EL (cell line): ENCODE measurements around the gene DIP2C.

Experiments used
- DNase-seq: peaks from one replicate; pipeline ENCODE4 v3.0.0-alpha.2; 2016

The DIP2C gene

GRCh38 chr10:677038-677437 lies 12.4 kb downstream of the DIP2C start:
- no peak for DNase-seq

- DNase-seq = no peak
Measured at GRCh38 chr10:676178-676577, 13.3 kb downstream of the DIP2C start.

- peak; percentile 13 for DNase-seq
Measured at GRCh38 chr10:675532-675931, 13.9 kb downstream of the DIP2C start.

- DNase-seq = no peak
Measured at GRCh38 chr10:673492-673891, 16.0 kb downstream of the DIP2C start.

- DNase-seq = no peak
Measured at GRCh38 chr10:672992-673391, 16.5 kb downstream of the DIP2C start.

DNA sequence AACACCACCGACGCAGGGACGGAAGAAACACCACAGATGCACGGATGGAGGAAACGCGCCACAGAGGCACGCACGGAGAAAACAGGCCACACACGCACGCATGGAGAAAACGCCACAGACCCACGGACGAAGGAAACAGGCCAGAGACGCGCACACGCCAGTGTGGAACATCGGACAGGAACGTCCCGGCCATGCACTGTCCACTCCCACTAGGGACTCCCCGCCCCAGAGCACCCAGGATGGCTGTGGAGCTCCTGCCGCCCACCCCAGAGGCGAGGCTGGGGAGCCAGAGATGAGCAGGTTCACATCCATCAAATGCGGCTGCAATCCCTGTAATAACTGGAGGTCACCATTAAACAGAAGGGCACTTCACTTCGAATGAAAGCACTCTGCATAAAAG lies 17.3 kb downstream of the DIP2C start:
- DNase-seq = no peak

DNA sequence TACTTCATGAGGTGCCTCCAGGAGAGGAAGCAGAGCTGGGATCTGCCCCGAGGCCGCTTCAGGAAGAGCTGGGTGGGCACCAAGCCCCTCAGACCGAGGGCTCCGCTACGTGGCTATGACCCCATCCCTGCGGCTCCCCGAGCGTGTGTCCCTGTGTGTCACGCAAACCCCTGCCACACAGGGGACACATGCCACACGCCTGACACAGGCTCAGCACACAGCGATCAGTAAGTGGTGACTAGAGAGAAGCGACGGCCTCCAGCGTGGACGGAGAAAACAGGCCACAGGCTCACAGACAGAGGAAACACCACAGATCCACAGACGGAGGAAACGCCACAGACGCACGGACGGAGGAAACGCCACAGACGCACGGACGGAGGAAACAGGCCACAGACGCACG lies 18.5 kb downstream of the DIP2C start:
- no peak for DNase-seq

DNA sequence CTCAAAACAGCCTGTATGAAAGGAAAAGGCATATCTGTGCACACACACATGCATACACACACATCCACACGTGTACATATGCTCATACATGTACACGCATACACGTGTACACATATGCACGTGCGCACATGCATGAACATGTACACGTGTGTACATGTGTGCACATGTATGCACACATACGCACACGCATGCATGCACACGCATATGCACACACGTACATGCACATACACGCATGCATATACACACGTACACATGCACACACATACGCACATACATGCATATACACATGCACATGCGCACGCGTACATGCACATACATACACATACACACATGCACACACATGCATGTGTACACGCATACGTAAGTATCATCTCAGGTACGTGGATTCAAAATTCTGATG lies 19.4 kb downstream of the DIP2C start:
- no peak for DNase-seq

DNA sequence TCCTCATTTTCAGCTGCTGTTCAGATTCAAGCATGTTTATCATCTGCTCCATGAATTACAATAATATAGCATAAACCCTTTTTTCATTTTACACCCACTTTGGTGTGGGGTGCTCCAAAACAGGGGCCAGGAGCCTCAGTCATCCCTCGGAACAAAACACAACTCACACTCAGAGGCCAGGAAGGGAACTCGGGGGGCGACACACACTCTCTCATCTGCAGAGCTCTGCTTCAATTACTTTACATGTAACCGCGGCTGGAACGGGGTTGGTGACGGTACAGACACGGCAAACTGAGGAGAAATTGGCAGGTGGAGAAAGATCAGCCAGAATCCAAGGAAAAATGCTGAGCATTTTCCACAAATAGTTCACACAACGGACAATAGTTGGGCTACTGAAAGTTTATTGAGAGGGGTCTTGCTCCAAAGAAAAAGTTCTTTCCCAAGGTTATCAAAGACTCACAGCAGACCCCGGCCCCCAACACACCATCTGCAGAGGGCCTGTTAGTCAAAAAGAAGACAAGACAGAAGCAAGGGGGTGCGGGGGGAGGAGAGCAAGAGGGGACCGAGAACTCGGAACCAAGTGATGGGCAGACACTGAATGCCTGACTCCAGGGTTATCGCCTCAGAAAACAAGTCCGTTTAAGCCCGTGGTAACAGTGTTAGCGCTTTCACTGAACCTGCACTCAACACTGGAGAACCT lies 20.5 kb downstream of the DIP2C start:
- no peak for DNase-seq

- no peak for DNase-seq
Measured at GRCh38 chr10:667602-668143, 21.8 kb downstream of the DIP2C start.

GRCh38 chr10:667096-667495 lies 22.4 kb downstream of the DIP2C start:
- no peak for DNase-seq

DNA sequence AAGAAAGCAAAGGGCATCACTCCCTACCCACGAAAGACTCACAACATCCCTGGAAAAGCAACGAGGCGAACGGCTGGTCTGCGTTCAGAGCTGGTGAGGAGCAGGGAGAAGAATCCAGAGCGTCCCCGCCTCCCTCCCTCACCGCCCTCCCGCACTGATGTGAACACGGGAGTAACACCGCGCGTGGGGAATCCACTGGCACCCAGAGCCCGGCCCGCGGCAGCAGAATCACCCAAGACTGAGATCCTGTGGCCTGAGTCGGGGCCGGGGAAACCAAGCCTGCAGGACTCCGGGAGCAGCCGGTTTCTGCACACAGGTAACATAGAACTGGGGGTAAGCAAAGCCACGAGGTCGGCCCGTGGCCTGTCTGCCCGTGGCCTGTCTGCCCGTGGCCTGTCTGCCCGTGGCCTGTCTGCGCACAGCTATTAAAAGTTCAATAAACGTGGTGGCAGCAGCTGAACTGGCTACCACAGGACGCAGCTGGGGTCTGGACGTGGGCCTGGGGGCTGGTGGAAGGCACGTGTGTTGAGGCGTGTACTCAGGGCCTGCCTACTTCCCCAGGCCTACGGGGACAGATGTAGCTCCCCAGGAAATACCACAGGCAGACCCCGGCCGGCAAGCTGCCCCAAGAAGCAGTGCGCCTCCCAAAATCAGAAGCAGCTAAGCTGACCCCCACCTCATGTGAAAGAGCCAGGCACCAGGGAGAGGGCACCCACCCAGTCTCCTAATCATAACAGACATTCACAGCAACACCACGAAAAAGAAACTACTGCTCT lies 23.0 kb downstream of the DIP2C start:
- DNase-seq = no peak

DNA sequence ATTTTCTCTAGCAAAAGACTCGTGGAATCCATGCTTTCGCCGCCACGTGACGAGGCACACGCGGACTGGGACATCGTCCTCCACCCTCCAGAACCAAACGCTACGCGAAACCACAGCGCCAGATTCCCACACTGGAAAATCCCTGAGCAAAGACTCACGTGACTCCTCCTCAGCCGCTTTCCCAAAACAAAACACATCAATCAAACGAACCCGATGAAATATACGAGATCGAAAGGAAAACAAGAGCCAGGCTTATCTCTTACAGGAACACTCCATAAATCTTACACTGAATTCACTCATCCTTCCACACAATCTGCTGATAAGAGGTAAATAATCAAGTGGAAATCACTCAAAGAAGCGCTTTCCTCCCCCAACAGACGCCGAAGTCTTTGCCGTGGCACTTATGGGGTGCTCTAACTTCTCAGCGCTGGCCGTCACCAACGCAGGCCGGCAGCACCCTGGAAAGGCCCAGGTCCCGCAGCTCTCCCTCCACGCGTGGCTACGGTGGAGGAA lies 23.8 kb downstream of the DIP2C start:
- DNase-seq = no peak

DNA sequence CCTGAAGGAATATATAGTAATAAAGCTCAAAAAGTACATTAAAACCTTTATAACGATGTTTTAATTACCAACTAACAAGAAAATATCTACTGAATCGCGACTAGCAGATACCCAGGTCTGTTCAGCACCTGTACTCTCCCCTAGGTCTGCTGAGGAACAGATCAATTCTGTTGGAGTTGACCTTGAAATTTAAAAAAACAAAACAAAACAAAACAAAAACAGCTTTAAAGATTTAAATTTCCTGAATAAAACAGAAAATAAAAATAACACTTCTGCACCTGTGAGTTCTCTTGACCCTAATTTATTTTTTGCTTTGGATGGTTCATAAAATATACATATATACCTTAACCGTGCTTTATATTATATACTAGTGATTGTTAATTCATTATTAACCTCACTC lies 24.6 kb downstream of the DIP2C start:
- DNase-seq = no peak

DNA sequence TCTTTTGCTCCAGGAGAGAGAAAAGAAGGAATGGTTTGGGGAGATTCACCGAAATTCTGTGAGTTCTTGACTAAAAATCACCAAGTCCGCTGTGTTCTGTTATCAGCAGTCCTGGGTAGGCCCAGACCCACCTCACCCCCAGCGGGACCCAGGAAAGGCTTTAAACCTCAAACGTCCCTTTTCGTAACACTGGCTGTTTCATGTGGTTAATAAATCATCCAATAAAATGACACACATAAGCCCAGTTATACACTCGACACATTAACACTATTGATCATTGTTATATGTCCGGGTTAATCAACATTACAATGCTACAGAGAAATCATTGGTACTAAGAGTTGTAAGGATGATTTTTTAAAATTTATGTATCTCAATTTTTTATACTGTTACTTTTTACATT lies 25.2 kb downstream of the DIP2C start:
- no peak for DNase-seq

DNA sequence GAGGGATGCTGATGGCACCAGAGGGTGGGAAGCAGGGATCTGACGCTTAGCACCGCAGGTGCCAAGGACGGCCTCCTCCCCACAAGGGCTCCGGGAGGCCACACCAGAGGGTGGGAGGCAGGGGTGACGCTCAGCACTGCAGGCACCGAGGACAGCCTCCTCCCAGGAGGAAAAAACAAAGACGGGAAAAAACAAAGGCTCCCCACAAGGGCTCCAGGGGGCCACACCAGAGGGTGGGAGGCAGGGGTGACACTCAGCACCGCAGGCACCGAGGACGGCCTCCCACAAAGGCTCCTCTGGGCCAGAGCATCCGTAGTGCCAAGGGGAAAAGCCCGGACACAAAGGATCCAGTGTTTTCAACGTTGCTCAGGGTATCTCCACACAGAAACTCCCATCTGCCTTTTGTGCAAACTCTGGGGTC lies 25.6 kb downstream of the DIP2C start:
- no peak for DNase-seq

- DNase-seq = no peak
Measured at GRCh38 chr10:663466-663751, 26.1 kb downstream of the DIP2C start.

DNA sequence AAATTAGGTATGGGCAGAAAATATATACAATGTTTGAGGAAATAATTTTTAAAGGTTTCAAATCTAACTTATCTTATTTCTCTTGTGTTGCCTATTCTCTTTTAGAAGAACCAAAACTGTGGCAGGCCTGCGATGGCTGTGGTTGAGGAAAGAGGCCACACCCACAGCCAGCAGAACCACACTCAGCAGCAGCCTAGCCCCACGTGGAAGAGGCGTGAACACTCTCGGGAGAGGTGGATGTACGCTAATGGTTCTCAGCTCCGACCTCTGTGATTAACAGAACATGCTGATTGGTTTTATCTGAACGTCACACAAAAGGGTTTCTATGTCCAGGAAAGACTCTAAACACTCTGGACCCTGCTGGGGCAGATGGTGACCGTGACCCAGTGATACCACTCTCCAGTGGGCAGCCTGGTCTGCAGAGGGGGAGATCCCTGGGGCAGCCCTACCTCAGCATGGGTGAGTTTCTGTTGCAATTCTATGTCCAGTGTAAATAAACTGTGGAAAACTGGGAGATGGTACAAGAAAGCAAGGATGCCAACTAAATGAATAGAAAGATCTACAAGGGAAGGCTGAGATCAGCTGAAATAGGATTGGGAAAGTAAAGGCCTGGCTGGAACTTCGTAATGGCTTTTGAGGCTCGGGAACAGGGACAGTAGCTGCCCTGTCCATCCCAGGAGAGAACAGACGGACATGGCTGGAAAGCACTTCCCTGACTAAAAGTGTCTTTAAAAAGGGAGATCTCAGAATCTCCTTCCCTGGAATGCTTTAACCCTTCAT lies 26.6 kb downstream of the DIP2C start:
- DNase-seq = no peak

DNA sequence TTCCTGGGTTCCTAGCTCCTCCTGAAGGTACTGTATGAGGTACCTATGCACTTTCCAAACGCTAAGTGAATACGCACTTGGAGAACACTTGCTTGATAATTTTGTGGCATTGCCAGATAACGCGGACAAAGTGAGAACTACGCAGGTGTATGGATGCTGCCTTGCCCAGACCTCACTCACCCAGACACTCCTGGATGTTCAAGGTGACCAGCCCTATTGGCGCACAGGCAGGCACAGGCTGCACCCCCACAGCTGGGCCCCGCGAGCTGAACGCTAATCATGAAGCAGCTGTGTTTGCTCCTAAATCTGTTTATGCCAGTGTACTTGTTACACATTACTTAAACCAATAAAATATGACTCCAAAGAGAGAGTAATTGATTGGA lies 27.3 kb downstream of the DIP2C start:
- DNase-seq = no peak

DNA sequence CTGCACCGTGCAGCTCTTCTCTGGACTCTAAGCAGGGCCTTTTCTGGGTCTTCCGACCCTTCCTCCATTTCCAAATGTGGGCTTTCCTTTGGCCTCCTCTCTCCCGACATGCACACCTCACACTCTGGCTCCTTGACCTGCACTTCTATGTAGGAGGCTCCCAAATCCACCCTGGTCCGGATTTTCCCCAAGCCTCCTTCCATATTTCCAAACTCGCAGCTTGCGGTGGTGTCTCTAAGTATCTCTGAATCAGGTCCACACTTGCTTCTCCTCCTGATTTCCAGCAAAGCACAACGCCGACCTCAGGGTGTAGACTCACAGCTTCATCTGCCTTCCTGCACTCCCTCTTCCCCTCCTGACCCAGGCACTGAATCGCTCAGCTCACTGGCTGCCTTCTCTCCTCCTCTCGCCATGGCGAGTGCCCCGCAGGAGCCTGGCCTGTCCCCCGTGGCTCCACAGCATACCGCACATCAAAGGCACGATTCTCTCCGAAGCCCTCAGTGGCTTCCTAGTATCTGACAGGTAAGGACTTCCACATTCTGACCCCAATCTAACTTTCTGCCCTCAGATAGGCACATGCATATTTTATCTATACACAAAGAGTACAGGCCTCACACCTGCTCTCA lies 27.8 kb downstream of the DIP2C start:
- DNase-seq = no peak

GRCh38 chr10:660970-661596 lies 28.4 kb downstream of the DIP2C start:
- no peak for DNase-seq

- no peak for DNase-seq
Measured at GRCh38 chr10:660413-660969, 29.0 kb downstream of the DIP2C start.
